Stimulated activated CD8-positive, alpha-beta memory T cell treated with anti-CD3 and anti-CD28 coated beads, Interleukin-7, amount 100 ng/mL, for 4 hours (primary cell): ENCODE measurements around the gene PDZD8.
"Not testable (repeated sequence)": the region's sequence is repeated elsewhere in the genome, so short reads cannot be mapped to it uniquely, and the experiment has no call there.

ENCODE experiments used
- DNase-seq, 2 donors: peaks; one replicate each; pipeline ENCODE4 v3.0.0-alpha.2; 2020; ENCODE audit warnings: low read depth in 2 of 2

PDZD8 gene

DNA sequence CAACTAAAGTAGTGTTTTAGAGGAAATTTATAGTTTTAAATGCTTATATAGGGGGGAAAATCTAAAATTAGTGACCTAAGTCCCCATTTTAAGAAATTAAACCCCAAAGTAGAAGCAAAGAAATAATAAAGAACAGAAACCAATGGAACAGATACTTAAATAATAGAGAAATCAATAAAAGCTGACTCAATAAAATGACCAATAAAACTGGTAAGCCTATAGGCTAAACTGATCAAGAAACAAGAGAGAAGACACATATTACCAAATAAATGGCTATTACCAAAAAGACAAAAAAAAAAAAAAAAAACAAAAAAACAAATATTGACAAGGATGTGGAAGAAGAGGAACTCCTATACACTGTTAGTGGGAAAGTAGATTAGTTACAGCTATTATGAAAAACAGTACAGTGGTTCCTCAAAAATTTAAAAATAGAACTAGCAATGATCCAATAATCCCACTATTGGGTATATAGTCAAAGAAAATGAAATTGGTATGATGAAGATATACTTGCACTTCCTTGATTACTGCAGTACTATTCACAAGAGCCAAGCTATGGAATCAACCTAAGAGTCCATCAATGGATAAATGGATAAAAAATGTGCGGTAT, 81.1 kb downstream of the PDZD8 start:
- no peak for DNase-seq

DNA sequence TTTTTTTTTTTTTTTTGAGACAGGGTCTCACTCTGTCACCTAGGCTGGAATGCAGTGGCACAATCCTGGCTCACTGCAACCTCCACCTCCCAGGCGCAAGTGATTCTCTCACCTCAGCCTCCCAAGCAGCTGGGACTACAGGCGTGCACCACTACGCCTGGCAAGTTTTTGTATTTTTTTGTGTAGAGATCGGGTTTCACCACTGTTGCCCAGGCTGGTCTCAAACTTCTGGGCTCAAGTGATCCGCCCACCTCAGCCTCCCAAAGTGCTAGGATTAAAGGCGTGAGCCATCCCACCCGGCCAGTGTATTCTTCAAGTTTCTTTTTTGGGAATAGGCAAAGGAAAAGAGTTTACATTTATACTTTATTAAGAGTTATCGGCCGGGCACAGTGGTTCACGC, 84.4 kb downstream of the PDZD8 start:
- DNase-seq = not testable (repeated sequence)

DNA sequence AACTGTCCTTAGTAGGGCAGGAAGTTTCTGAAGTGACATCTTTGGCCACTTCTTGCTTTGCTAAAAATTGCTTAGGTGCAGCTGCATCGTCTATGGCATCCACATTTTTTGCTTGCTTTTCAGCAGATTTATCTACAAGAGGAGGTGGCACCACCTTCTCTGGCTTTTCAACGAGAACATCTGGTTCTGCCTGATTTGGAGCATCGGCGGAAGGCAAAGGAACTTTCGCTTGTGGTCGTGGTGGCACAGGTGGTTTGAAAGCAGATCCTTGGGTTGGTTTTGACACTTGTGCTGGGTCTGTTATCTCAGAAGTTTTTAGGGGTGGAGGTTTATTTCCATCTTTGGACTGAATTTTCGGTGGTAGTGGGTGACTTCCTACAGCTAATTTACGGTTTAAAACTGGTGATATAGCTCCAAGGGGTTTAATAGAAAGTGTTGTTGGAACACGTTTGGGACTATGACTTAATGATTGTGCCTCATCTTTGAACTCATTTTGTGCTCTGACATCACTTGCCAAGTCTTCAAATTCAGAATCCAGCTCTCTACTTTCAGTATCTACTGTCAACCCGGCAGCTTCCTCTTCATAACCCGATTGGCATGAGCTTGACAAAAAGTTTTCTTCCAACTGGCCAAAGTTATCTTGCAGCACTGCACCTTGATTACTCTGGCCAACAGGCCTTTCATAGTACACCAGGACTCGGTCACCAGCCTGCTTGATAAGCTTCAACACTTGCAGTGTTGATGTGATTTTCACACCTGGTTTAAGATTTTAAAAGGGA, 90.3 kb downstream of the PDZD8 start:
- no peak for DNase-seq

DNA sequence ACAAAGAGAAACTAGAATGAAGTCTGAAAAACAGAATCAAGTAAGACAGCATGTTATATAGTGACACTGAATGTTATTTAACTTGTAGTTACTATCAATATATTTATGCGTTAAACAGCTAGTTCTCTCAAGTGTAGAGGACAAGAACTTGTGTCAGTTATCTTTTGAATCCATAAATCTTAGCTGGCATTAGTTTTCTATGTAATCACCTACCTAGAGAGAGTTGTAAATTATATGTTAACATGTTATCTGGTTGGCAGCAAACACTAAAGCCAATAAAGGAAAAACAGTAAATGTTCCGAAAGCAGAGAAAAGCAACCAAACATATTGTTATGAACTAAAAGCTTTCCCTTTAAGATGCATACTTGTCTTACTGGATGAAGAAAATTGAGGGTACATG, 97.6 kb downstream of the PDZD8 start:
- DNase-seq = no peak

DNA sequence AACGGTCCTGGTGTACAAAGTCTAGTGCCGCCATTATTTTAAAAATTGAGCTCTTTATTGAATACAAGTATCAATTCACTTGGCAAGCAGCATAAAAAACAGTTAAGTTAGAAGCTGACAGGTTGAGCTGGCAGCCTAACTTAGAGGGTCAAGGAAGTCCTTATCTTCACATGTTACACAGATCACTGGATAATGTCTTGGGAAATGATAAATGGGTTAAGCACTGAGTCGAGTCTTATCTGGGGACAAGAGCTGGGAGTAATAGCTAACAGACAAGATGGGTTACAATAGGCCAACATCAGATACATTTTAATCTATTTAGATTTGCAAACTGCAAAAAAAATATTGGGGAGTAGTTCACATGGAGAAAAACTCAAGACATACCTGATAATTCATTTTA, 100.1 kb downstream of the PDZD8 start:
- DNase-seq = no peak

DNA sequence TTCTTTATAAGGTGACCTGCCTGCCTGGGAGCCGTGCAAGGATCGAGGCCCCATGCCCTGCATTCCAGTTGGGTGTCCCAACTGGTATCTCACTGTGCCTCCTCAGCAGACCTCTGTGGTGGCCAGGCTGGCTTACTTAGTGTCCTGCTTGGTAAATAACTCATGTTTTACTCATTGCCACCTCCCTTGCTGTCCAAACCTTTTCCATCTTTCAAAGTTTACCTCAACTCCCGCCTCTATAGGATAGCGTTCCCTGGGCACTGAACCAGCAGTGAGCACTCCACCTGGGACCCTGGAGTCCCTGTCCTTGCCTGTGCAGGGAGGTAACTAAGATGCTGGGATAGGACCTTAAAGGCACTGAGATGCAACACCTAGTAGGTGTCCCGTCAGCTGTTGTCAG, 100.7 kb downstream of the PDZD8 start:
- DNase-seq = no peak

DNA sequence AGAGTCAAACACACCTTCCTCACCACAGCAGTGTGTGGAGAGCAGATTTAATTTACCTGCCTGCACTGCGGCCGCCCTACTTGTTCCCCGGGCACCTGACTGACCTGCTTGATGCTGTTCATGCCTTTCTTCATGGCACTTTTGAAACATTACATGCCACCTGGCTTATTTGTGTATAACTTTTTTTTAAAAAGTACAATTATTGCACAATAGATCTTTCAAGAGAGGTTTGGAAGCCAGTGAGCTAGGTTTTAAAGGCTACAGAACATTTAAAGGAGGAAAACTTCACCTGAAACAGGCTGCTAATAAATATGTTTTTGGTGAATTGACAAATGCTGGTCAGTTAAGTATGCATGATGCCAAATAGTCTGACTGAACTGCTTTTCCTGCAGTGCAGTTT, 101.3 kb downstream of the PDZD8 start:
- no peak for DNase-seq

DNA sequence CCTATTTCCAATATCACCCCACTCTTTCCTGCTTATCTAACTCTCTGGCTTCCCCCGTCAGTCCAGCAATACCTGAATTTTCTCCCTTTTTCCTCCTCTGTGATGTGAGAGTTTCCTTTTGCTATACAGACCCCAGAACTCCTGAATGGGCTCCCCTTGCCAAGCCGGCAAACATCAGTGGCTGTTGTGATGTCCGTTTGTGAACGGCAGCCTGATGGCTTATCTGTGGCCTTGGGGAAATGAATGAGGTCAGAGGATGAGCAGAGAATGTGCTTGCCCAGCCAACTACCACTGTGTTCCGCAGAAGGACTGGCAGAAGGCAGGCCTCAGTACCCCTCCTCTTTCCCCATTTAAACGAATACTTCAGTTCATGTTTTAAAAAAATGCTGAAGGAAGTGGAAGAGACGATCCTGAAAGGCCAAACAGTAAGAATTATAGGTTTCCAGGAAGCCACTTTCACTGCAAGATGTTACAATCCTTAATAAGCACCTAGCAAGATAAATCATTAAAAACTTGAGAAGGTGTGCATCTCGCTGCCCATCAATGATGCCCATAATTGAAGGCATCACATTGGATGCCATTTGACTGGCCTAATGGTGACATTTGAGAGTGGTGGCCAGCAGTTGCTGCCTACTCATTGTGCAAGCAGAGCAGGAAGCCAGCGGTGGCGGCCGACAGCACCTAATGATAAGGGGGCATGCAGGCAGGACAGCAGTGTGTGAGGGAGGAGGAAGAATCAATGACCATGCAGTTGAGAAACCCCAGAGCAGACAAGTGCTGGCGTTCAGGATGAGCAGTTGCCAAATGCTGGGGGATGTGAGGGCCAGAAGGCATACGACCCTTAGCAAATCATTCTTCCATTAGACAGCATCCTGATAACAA, 102.8 kb downstream of the PDZD8 start:
- DNase-seq = no peak

DNA sequence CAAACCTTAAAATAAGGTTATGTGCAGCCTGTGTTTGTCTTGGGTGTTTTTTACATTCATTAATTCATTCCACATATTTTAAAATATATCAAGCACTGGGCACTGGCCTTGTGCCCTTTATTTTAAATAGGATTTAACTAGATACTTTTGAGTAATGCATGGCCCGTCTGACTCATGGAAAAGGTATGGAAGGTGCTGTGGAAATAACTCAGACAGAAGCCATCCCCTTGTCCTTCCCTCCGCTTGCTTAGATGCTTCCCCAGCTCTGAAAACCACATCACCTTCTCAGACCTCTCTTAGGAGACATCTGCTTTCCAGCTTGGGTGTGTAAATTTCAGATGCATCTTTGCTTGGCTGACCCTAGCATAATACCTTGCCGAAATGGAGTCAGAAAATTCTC, 103.8 kb downstream of the PDZD8 start:
- DNase-seq = no peak

DNA sequence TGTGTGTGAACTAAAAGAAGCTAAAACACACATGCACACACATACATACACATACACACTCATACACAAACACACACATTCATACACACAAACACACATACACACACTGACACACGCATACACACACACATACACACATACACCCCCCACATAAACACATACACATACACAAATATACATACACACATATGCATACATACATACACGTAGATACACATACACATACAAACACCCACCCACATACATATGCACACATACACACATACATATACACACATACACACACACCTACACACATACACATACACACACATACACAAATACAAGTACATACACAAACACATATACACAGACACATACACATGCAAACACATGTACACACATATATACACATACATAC, 106.3 kb downstream of the PDZD8 start:
- DNase-seq = no peak

DNA sequence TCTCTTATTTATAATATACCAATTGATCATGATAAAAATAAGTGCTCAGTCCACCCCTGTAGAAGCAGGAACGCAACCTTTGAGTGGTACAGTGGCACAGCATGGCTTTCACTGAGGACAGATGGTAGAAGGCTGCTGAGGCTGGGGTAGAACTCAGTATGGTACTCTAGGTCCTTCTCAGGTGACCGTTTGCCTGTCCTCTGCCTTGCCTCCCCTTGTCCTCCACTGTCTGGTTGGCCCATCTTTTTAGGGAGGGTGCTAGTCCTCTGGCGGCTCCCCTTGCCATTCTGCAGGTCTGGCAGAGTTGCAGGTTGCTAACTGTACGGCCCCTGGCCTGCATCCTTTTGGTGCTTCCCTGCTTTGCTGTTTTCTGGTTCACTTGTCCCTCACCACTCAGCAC, 107.0 kb downstream of the PDZD8 start:
- DNase-seq = no peak

DNA sequence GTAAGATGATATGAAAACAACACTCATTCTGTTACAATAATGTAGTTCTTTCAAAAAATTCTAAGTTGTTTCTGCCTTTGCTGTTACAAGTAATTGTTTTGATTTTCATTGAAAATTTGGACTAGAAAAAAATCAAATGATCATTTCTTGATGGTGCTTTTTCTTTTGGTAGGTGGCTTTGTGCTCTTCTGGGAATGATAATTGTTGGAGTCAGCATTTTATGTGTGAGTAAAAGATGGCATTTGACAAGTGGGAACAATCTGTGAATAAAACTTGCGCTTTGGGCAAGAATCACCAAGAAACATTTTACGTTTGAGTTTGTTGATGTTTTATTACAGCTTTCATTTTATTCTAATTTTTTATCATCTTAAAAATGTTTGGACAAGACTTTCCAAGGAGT, 108.4 kb downstream of the PDZD8 start:
- DNase-seq = no peak

DNA sequence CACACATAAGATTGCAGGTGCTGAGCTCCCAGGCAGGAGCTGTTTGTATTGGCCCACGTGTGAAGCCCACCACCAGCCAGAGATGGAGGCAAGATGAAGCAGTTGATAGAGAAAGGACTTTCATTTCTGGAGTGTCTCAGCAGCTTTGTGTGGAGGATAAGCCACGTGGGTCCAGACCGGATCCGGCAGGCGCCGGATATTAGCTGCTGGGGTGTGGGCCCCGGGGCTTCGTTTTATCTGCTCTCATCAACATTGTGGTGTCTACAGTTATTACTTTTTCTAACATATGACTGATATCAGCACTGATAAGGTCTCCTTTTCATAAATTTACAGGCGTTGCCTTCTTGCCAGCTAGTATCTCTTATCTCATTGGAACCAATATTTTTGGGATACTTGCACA, 108.8 kb downstream of the PDZD8 start:
- DNase-seq = no peak

DNA sequence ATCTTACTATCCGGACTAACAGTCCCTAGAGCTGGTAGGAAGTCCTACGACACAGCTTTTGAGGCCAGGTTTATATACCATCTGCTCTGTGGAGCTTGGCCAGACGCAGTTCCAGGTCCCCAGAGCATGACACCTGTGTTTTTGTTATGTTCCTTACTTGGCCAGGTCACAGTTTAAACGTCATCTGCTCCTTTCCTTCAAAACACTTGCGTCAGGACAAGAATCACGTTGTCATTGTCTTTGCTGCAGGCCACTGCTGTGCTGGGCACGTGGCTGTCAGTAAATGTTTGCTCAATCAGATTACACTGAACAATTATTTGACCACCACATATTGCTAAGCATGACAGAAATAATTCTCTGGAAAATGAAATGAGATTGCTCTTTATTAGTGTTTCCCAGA, 110.5 kb downstream of the PDZD8 start:
- no peak for DNase-seq

DNA sequence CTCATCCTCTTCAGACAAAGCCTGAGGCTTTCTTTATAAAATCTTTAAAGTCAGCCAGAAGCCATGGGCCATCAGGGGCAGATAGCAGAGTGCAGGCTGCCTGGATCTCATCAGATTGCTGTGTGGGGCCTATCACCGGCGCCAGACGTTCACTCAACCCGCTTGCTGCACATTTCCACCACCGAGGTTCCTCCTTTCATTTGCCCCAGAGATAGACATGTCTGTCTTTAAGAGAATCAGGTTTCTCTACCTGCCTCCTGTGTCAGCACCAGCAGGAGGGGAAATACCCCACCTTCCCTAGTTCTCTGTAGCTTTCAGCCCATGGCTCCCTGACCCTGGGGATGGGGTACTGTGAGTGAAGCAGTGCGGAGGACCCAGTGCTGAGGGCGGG, 112.3 kb downstream of the PDZD8 start:
- no peak for DNase-seq

DNA sequence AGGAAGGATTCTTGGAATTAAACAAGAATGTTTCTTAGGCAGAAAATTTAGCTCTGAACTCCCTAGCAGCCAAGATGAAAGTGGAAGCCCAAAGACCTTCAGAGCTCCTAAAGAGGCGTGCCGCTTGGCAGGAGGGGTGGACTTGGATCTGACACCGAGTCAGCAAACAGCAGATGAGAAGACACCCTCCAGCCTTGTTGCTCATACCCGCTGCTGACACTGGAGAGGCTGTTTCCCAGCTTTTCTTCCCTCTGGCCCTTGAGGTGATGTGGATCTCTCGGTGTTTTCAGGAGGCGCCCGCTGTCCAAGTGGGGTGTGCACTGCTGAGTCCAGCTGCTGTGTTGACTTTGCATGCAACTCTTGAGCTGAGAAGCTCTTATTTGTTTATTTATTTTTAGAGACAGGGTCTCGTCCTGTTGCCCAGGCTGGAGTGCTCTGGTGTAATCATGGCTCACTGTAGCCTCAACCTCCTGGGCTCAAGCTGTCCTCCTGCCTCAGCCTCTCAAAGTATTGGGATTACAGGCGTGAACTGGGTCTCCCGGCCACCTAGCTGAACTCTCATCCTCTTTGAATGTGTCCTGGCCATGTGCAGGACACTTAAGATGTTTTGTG, 112.8 kb downstream of the PDZD8 start:
- no peak for DNase-seq

DNA sequence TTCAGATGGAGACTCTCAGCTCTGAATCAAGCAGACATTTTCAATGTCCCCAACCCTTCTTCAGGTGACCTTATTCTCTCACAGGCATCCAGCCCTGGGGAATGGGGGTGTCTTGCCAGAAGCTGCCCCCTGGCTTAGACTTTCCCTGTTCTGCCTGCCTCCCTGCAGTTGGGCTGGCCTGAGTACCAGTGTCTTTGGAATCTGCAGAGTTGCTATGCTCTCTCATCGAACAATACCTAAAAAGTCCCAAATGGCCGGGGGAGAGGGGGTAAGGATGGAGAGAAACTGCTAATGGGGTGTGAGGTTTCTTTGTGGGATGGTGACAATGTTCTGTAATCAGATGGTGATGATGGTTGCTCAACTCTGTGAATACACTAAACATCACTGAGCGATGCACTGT, 113.7 kb downstream of the PDZD8 start:
- no peak for DNase-seq

DNA sequence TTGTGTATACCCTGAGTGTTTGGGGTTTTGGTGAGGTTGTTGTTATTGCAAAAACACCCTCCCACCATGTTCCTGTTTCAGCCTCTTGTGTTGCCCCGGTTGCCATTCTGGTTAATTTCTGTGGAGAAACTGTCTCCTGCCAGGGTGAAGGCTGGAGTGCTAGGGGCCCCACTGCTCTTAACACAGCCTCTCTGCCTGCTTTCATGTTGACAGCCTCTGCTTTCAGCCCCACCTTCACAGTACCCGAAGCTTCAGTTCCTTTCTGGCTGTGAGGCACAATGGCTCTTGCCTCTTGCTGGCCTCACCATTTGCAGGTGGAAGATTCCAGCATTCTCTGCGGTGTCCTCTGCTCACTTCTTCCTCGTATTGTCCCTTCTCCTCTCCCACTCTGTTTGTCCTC, 115.2 kb downstream of the PDZD8 start:
- no peak for DNase-seq

DNA sequence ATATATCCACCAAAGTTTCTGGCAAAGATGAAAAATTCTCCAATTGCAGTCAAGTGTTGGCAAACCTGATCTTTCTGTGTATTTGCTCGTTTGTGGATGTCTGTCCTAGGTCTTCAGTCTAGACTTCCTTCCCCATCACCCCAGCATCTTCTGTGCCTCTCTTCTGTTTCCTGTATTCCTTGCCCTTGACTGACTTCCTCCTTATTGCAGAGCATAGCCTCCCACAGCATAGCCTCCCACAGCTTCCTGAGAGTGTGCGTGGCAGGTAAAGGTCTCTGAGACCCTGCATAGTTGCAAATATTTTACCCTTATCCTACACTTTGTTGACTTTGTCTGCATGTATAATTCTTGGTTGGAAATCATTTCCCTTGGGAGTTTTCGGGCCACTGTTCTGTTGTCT, 116.0 kb downstream of the PDZD8 start:
- DNase-seq = no peak

DNA sequence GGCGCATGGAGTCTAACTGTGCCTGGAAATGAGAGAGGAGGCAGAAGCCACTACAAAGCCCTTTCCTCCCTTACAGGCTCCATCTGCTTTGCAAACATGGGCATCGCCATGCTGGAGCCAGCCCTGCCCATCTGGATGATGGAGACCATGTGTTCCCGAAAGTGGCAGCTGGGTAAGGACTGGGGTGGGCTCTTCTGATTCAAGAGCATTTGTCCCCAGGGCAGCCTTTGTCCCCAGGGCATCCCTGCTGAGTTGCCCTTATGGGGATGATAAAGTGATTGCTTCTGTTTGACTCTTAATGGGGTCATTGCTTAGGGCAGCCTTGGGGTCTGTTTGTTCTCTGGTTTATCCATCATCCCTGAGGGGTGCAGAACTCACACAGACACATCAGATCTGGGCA, 117.5 kb downstream of the PDZD8 start:
- no peak for DNase-seq

DNA sequence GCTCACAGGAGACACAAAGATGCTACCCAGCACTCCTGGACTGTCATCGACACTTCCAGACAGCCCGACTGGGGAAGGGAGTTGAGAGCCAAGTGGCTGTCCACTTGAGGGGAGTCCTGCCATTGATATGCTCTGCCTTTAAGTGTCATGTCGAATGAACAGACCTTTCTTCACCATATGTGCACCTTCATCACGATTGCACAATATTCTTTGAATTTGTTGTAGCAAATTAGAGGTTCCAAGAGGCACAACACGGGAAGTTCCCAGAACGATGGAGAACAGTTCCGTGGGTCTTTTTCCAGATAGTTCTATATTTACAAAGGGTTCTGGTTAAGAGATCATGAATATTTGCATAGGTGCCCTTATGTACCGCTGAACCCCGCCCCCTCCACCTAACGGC, 118.3 kb downstream of the PDZD8 start:
- DNase-seq = no peak

DNA sequence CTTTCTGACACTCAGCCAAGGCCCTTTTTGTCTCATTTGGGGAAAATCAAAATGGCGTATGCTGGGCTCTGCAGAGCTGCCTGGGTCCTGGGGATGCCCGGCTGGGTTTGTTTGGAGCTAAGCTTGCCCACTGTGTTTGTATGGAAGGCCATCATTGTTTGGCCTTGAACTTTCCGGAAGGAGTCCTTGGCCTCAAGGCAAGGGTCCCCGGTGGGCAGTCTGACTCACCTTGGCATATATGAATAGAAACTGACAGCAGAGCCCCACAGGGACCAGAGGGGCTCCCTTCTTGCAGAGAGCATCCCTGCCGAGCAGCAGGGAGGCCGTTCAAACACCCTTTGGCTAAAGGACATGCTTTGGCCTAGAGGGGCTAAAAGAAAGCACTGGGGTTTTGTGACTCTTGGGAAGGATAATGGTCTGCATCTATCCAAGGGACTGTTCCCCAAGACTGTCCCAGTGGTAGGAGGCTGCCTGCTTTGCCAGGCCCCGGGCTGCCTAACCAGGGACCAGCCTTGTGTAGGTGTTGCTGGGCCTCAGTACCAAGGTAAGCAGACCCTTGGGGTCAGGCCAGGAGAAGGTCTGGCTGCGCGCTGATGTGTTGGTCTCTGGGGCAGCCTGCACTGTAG, 119.3 kb downstream of the PDZD8 start:
- DNase-seq = no peak
